GM21576 (cell line): ENCODE data around the gene DAPP1.

Source experiments
- ATAC-seq: cut with Tn5 transposase; IDR thresholded peaks from one replicate; pipeline ENCODE4 v1.9.1; 2021; ENCODE audit warnings: mild to moderate bottlenecking, moderate library complexity; ENCODE audit not compliant: unreplicated experiment

DAPP1 gene

GRCh38 chr4:99894161-99894997, 77.8 kb downstream of the DAPP1 start, which contains the start of gene LAMTOR3:
Gene LAMTOR3 (minus strand): TSS chr4:99894427. CDS start chr4:99893963, 464 bp downstream.
- ATAC-seq, result peak; percentile 99

GRCh38 chr4:99894998-99895397, 78.4 kb downstream of the DAPP1 start:
- no peak for ATAC-seq

GRCh38 chr4:99915449-99915848, 98.8 kb downstream of the DAPP1 start:
- no peak for ATAC-seq

GRCh38 chr4:99917575-99917974, 100.9 kb downstream of the DAPP1 start:
- no peak for ATAC-seq

- ATAC-seq, result no peak
These were observed 102.0 kb downstream of the DAPP1 start for GRCh38 chr4:99918656-99919055.
